D721Med (cell line): ENCODE results near the gene CNOT6L.

Experiments
- DNase-seq: peaks from one replicate; pipeline ENCODE4 v3.0.0; 2011; ENCODE audit warnings: low spot score; ENCODE audit not compliant: insufficient read length
- FAIRE-seq: peaks from 2 replicates; lab custom pipeline; 2011; peaks lifted over from hg19 to GRCh38; lab: Jason Lieb, UNC
- TF ChIP-seq, protein P1 (sequence below): IDR thresholded peaks from 2 replicates; pipeline ENCODE4 v1.5.1; 2012; ENCODE audit warnings: mild to moderate bottlenecking, control low read depth; ENCODE audit not compliant: insufficient read depth; ENCODE audit errors: missing control alignments

The CNOT6L gene

DNA sequence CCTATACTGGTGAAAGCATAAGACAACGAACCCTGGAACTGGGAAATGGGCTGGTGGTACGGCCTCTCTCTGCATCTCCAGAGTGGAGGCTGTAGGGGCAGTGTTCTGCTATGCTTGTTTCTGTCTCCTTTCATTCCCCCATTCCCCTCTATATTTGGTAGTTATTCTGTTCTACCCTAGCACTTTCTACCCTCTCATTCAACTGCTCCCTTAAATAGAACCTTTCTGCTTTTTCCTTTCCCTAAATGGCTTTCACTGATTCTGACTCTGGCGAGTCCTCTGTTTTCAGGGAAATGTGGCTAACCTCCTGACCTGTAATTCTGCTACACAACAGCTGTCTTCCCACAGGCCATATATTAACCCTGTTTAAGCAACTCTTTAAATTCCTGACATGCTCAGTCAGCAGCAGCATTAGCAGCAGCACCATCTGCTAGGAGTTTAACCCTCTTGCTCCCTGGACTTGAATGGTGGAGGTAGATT is 119.4 kb downstream of the CNOT6L start:
- DNase-seq (peak; percentile 23), FAIRE-seq (peak; percentile 98)
- TF ChIP-seq, protein P1, sequence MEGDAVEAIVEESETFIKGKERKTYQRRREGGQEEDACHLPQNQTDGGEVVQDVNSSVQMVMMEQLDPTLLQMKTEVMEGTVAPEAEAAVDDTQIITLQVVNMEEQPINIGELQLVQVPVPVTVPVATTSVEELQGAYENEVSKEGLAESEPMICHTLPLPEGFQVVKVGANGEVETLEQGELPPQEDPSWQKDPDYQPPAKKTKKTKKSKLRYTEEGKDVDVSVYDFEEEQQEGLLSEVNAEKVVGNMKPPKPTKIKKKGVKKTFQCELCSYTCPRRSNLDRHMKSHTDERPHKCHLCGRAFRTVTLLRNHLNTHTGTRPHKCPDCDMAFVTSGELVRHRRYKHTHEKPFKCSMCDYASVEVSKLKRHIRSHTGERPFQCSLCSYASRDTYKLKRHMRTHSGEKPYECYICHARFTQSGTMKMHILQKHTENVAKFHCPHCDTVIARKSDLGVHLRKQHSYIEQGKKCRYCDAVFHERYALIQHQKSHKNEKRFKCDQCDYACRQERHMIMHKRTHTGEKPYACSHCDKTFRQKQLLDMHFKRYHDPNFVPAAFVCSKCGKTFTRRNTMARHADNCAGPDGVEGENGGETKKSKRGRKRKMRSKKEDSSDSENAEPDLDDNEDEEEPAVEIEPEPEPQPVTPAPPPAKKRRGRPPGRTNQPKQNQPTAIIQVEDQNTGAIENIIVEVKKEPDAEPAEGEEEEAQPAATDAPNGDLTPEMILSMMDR: no peak

DNA sequence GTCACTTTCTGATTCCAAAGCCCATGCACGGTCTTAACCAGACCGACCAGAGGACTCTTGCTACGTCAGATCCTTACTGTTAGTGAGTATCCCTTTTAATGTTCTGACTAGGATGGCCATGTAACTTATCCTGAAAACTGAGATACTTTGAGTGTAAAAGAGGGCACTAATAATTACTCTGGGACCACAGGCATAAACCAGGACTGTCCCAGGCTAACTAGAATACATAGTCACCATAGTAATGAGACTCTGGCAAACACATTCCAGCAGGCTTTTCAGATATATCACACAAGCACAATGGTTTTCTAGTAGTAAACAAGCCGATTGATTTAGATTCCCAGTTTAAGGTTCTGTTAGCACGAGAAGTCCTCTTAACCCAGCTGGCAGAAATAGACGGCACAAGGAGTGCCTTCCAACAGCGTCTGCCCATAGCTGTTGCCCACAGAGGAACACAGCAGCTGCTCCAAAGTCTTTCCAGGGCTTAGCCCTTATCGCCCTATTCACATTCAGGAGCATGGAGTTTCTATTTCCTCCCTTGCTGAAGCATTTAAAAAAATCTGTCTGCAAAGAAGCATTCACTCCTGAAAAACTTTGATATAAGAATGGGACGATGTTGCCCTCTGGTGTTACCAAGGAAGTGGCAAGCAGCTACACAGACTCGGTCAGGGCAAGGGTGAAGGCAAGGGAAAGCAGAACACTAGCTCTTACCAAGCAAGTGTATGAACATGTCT is 121.1 kb downstream of the CNOT6L start:
- DNase-seq: no peak
- peak; percentile 58 for FAIRE-seq
- TF ChIP-seq, protein P1: peak; percentile 25

DNA sequence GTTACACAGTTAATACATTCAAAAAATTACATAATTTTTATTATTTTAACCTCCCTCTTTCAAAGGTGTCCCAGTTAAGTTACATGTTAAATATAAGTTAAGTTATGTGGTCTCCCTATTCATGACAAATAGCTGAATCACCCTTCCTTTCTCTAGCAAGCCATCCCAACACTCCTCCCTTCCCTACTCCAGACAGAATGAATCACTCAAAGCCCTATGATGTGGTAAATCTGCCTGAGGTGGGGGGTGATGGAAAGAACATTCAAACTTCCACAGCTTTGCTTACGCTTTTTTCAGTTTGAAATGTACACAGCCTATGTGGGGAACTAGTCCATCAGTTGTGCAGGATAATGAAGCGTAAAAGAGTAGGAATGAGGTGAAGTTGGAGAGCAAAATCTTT is 123.4 kb downstream of the CNOT6L start:
- DNase-seq (no peak), FAIRE-seq (no peak)

DNA sequence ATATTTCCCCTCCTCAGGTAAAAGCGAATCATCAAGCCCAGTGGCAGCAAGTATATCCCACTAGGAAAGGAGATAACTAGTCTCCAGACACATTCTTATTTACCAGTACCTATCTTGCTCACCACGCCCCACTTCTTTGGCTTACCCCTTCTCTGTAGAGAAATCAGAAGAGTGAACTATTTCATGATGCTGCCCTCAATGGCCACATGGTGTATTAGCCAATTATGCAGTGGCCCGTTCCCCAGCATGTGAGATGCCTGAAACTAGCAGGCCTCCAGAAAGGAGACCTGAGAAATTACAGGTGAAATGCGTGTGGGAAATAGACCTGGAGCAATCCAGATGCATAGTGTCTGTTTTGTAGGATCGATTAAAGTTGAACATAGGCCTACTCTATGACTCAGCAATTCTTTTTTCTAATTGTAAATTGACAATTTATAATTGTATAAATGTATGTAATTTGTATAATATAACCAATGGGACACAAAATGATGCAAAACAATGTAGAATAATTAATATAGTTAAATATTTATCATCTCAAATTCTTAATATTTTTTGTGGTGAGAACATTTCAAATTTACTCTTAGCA is 126.2 kb downstream of the CNOT6L start:
- FAIRE-seq (no peak), DNase-seq (no peak)
- TF ChIP-seq, protein P1: no peak

More for the DNA sequence above, 123.4 kb downstream of the CNOT6L start:
- TF ChIP-seq, protein P1: no peak

DNA sequence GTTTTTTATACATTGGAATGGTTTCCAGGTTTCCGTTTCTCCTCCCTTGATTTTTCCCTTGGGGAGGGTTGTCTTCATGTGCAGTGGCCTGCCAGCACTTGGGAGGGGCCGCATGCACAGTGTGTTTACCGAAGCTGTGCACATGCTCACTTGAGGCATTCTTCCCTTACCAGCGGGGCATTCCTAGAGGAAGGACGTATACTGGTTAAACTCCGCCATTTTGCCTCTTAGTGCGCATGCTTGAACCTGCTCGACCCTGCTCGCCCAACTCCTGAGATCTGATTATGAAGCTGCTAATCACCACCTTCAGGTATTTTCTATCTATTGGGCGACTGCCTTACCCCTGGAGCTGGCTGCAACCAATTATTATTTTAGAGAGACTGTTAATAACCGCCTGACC is 137.4 kb downstream of the CNOT6L start:
- TF ChIP-seq, protein P1: no peak
- DNase-seq (no peak), FAIRE-seq (no peak)

DNA sequence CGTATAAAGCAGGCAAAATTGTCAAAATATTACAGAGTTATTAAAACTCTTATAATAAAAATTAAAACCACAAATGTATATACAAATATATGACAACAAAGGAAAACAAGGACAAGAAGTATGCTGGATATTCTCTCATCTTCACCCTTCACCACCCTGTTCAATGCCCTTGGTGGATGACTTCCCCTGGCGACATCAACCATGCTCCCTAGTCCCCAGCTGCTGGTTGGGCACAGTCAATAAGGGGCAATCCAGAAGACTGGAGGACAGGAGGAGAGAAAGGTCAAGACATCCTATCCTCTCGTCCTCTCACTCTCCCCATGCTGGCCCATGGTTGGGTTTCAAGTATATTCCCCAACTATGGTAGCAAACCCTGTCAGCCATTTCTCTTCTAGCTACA is 142.3 kb downstream of the CNOT6L start:
- TF ChIP-seq, protein P1: no peak
- no peak for DNase-seq
- FAIRE-seq: no peak

DNA sequence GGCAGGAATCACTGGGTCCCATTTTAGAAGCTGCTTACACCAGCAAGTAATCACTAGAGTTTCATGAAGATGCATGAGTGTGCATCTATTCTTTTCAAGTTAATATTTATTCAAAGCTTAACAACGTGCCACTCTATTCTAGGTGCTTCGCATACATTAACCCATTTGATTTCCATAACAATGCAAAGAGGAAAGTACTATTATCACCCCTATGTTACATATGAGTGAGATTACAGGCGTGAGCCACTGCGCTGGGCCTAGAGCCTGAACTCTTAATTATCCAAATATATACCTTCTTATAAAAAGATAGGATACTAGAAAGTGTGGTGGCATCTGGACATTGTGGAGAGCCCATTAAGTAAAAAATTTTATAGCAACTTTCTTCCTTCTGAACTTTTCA is 148.1 kb downstream of the CNOT6L start:
- FAIRE-seq (no peak), DNase-seq (no peak)
- TF ChIP-seq, protein P1: no peak
